Spleen (tissue), 11 donors: ENCODE measurements around the gene TMEM144. TPM values are rescaled to one million over a fixed set of nuclear protein-coding genes. Genes with fewer than 3 reads are reported as not detected.
A peak's percentile ranks its signal among the peaks of the same experiment; 100 is the strongest.

Experiments used
- DNase-seq: peaks from one replicate; pipeline ENCODE4 v3.0.0-alpha.2; 2020
- H3K27ac ChIP-seq, 8 donors: fragments of 200-600 bp; sonication (generic) in 7 of 8; 1 replicate in 4 of 8; 2 replicates in 4 of 8; pipeline versions ENCODE4 v1.5.0 to v1.8.0; 2016 to 2021; ENCODE audit warnings: inconsistent platforms in 4 of 8, mild to moderate bottlenecking in 4 of 8, moderate library complexity in 1 of 8
- H3K27me3 ChIP-seq, 7 donors: fragments of 200-600 bp; sonication (generic) in 6 of 7; replicated peaks in 1 of 7; 1 replicate in 4 of 7; 2 replicates in 3 of 7; pipeline versions ENCODE4 v1.5.0 to v1.8.0; 2016 to 2021; ENCODE audit warnings: inconsistent platforms in 3 of 7, mild to moderate bottlenecking in 1 of 7
- H3K36me3 ChIP-seq, 6 donors: fragments of 200-600 bp; sonication (generic) in 5 of 6; 1 replicate in 4 of 6; 2 replicates in 2 of 6; pipeline versions ENCODE4 v1.5.0 to v1.8.0; 2016 to 2021; ENCODE audit warnings: inconsistent platforms in 2 of 6
- H3K4me1 ChIP-seq, 6 donors: fragments of 200-600 bp; sonication (generic) in 5 of 6; 1 replicate in 3 of 6; 2 replicates in 3 of 6; pipeline versions ENCODE4 v1.5.0 to v1.8.0; 2016 to 2021; ENCODE audit warnings: inconsistent platforms in 3 of 6
- H3K4me3 ChIP-seq, 8 donors: fragments of 200-600 bp; sonication (generic) in 7 of 8; 1 replicate in 4 of 8; 2 replicates in 4 of 8; pipeline versions ENCODE4 v1.5.0 to v1.8.0; 2016 to 2021; ENCODE audit warnings: inconsistent platforms in 4 of 8, mild to moderate bottlenecking in 4 of 8, moderate library complexity in 2 of 8
- H3K9me3 ChIP-seq, 8 donors: fragments of 200-600 bp; sonication (generic) in 7 of 8; 1 replicate in 4 of 8; 2 replicates in 4 of 8; pipeline versions ENCODE4 v1.5.0 to v1.8.0; 2016 to 2021; ENCODE audit warnings: inconsistent platforms in 4 of 8
- CTCF ChIP-seq, 11 experiments: fragments of 200-600 bp in 7 of 11; fragments of 450-650 bp in 4 of 11; sonication (generic) in 4 of 11; IDR thresholded peaks in 8 of 11; conservative IDR thresholded peaks in 3 of 11; 1 replicate in 7 of 11; 2 replicates in 4 of 11; pipeline versions ENCODE4 v1.4.0 to v1.8.0; 2016 to 2021; ENCODE audit warnings: antibody characterized with exemption in 11 of 11, inconsistent platforms in 4 of 11, mild to moderate bottlenecking in 1 of 11
- POLR2A ChIP-seq, 3 donors: fragments of 450-650 bp; IDR thresholded peaks; one replicate each; pipeline ENCODE4 v1.5.1; 2017; ENCODE audit warnings: antibody characterized with exemption in 3 of 3, mild to moderate bottlenecking in 1 of 3
- POLR2AphosphoS5 ChIP-seq, 3 donors: sonication (generic); formaldehyde crosslinking; IDR thresholded peaks; one replicate each; pipeline ENCODE4 v1.5.1; 2017; ENCODE audit warnings: antibody characterized with exemption in 3 of 3
- WGBS, 5 donors: extraction: QIAGEN DNeasy Blood & Tissue Kit in 3 of 5; methylation state at CpG; one replicate each; pipeline versions ENCODE4 v1.1.5 to v1.1.7; 2013 to 2018; 5-methylcytosine and 5-hydroxymethylcytosine counted together
- intact Hi-C: fragments of 100-400 bp; cut with DNase I; formaldehyde crosslinking; loops from one replicate; pipeline ENCODE4 v1.15.0; 2023; ENCODE audit warnings: low total_unique reads
- polyA plus RNA-seq, 3 donors: library from polyadenylated mRNA; stranded (reverse); fragments of 200-250 nt; gene quantifications; one replicate each; pipeline ENCODE4 v1.2.1, GENCODE V29; 2013
- total RNA-seq, 7 donors: library from RNA; depleted of rRNA in 3 of 7; stranded (reverse); fragments of >200 nt in 3 of 7; fragmentation: NEBNext Ultra II Directional in 4 of 7; extraction: Animal tissue kit (Norgen Biotek cat#: 25700) in 4 of 7; gene quantifications; one replicate each; pipeline versions ENCODE4 v1.1.0 to v1.2.1, GENCODE V29; 2016 to 2021
- donor health status: healthy with polysubstance abuse.
- donor health status: DM: no; HTN: no; CAD: no; lungs with moderate emphysema.
- donor health status: DM: no; HTN: no; CAD: no.
- donor health status: Bipolar disorder and iron deficiency.
- donor health status: healthy.
- donor health status: DM: no; HTN: no; CAD: no.
- donor health status: DM: yes; HTN: yes; CAD: no.

The TMEM144 gene
- total and polyA plus RNA-seq, 10 donors: 0.56 to 21.3 (median 5.8) TPM

- TF ChIP-seq POLR2AphosphoS5 (IDR thresholded peaks at IDR 0.05) (no peak), CTCF (IDR thresholded peaks at IDR 0.05 in 8 of 11, conservative IDR thresholded peaks at IDR 0.05 in 3 of 11) (no peak), POLR2A (IDR thresholded peaks at IDR 0.05) (no peak)
- H3K36me3 ChIP-seq: no peaks in the 10 kb centered on the region
- intact Hi-C loops: no loop called here
- H3K9me3 ChIP-seq: no peaks in the 10 kb centered on the region
- 82 to 89% (median 85%) methylated on average over 5 of the region's 5 CpGs for WGBS, 5 donors
- H3K27me3 ChIP-seq: no peaks in the 10 kb centered on the region
- DNase-seq: no peak
- H3K27ac ChIP-seq: no peak overlapping the region
- H3K4me3 ChIP-seq: no peak overlapping the region
- H3K4me1 ChIP-seq: no peaks in the 10 kb centered on the region
Observed at GRCh38 chr4:158181906-158182305, 28.4 kb upstream of the TMEM144 start.

GRCh38 chr4:158182736-158183135 is 27.6 kb upstream of the TMEM144 start:
- no peak for DNase-seq
- no peaks in the 10 kb centered on the region for H3K36me3 ChIP-seq
- intact Hi-C loops: no loop called here
- TF ChIP-seq POLR2AphosphoS5 (IDR thresholded peaks at IDR 0.05): peak in 2 of 3 donors; percentile 27 to 58
- TF ChIP-seq POLR2A (IDR thresholded peaks at IDR 0.05): no peak
- no peak for TF ChIP-seq CTCF (IDR thresholded peaks at IDR 0.05 in 8 of 11, conservative IDR thresholded peaks at IDR 0.05 in 3 of 11)
- no peaks in the 10 kb centered on the region for H3K4me1 ChIP-seq
- no peak overlapping the region for H3K4me3 ChIP-seq
- no peaks in the 10 kb centered on the region for H3K27me3 ChIP-seq
- 80 to 94% (median 91%) methylated on average over 15 of the region's 15 CpGs for WGBS, 5 donors
- H3K27ac ChIP-seq: no peak overlapping the region
- H3K9me3 ChIP-seq: no peaks in the 10 kb centered on the region

GRCh38 chr4:158186815-158187214 is 23.5 kb upstream of the TMEM144 start:
- TF ChIP-seq CTCF (IDR thresholded peaks at IDR 0.05 in 8 of 11, conservative IDR thresholded peaks at IDR 0.05 in 3 of 11) (no peak), POLR2AphosphoS5 (IDR thresholded peaks at IDR 0.05) (no peak), POLR2A (IDR thresholded peaks at IDR 0.05) (no peak)
- intact Hi-C loops: no loop called here
- 59 to 73% (median 70%) methylated on average over 2 of the region's 2 CpGs for WGBS, 5 donors
- Histone ChIP-seq H3K27me3 (no peaks in the 10 kb centered on the region), H3K4me1 (no peaks in the 10 kb centered on the region), H3K27ac (no peak overlapping the region), H3K4me3 (no peak overlapping the region), H3K9me3 (no peaks in the 10 kb centered on the region), H3K36me3 (no peaks in the 10 kb centered on the region)
- DNase-seq: no peak

GRCh38 chr4:158189422-158189821 is 20.9 kb upstream of the TMEM144 start:
- Histone ChIP-seq H3K36me3 (no peaks in the 10 kb centered on the region), H3K9me3 (no peaks in the 10 kb centered on the region), H3K27ac (no peak overlapping the region), H3K27me3 (no peaks in the 10 kb centered on the region), H3K4me1 (no peaks in the 10 kb centered on the region), H3K4me3 (no peak overlapping the region)
- WGBS, 5 donors: 89 to 100% (median 94%) methylated on average over 1 of the region's 1 CpG
- no peak for TF ChIP-seq CTCF (IDR thresholded peaks at IDR 0.05 in 8 of 11, conservative IDR thresholded peaks at IDR 0.05 in 3 of 11)
- no peak for TF ChIP-seq POLR2AphosphoS5 (IDR thresholded peaks at IDR 0.05)
- no peak for TF ChIP-seq POLR2A (IDR thresholded peaks at IDR 0.05)
- intact Hi-C loops: no loop called here
- no peak for DNase-seq
